GM13976 (cell line): ENCODE measurements around the gene CD5L.

Source experiments
- DNase-seq: peaks from one replicate; pipeline ENCODE4 v3.0.0; 2012; ENCODE audit warnings: low spot score
- CTCF ChIP-seq: IDR thresholded peaks from 2 replicates; pipeline ENCODE4 v1.5.1; 2012; ENCODE audit warnings: borderline replicate concordance, mild to moderate bottlenecking; ENCODE audit not compliant: insufficient read depth; ENCODE audit errors: extremely low read depth, missing control alignments, control extremely low read depth
- in situ Hi-C: fragments of 300-500 bp; cut with MboI; formaldehyde crosslinking; loops from one replicate; pipeline ENCODE4 v1.12.0; 2022; ENCODE audit warnings: low sequenced_read_pairs, mixed read lengths, inconsistent platforms; ENCODE audit not compliant: unreplicated experiment

Gene CD5L

GRCh38 chr1:157838966-157839365, 2.6 kb downstream of the CD5L start:
- no peak for DNase-seq
- in situ Hi-C loops = no loop called here
- TF ChIP-seq CTCF = no peak

- no peak for TF ChIP-seq CTCF
- in situ Hi-C loops = no loop called here
- no peak for DNase-seq
Observed at GRCh38 chr1:157834430-157834829, 7.2 kb downstream of the CD5L start.

DNA sequence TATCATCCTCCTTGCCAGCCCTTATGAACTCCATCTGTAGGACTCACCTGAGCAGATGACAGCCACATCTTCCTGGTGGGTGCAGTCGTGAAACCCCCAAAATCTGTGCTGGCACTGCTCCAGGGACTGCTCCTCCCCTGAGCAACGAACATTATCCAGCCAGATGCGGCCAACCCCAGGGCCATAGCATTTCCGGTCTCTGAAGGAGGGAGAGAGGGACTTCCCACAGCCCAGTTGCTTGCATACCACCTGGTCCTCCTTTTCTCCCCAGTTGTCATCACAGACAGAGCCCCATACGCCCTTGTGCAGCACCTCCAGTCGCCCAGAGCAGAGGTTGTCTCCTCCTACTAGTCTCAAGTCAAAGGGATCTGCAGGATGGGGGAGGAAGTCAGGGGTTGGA, 8.5 kb downstream of the CD5L start:
- in situ Hi-C loops = no loop called here
- peak; percentile 40 for DNase-seq
- no peak for TF ChIP-seq CTCF

DNA sequence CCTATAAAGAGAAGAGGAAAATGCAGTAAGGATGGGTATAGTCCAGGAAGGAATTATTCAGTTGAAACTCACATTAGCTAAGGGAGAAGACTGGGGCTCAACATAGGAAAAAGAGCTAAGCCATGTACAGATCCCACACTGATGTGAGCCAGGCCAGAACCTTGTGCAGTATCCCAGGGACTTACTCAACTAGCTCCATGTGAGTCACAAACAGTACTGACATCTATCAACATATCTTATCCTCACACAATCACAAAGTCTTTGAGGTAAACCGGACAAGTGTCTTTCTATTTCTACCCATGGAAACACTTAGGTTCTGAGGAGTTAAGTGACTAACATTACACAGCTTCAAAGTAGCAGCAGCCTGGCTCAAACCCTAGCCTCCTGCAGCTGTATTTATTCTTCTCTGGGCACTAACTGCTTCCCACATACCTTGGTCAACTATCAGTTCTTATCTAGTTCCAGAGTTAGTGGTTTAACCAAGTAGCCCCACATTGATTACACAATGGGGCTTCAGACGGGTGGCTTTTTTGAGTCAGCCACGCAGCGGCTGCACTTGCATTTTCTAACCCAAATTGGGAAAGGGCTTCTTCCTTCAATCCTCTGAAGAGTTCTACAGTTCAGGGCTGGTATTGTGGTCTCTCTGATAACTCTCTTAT, 9.5 kb downstream of the CD5L start:
- DNase-seq = no peak
- in situ Hi-C loops = no loop called here
- no peak for TF ChIP-seq CTCF

- DNase-seq = no peak
- no peak for TF ChIP-seq CTCF
- in situ Hi-C loops = no loop called here
Observed at GRCh38 chr1:157830887-157831286, 10.7 kb downstream of the CD5L start.

- no peak for DNase-seq
Observed at GRCh38 chr1:157829711-157830110, 11.9 kb downstream of the CD5L start.

More at GRCh38 chr1:157829711-157830110, 11.9 kb downstream of the CD5L start:
- in situ Hi-C loops = no loop called here
- no peak for TF ChIP-seq CTCF
